SH-SY5Y (cell line): Measurements from ENCODE around the gene SLC16A9.

Source experiments
- GATA2 ChIP-seq: IDR thresholded peaks from 2 replicates; pipeline ENCODE4 v1.6.1; 2011; ENCODE audit warnings: mild to moderate bottlenecking, low read depth, low read length
- GATA3 ChIP-seq: IDR thresholded peaks from 2 replicates; pipeline ENCODE4 v1.6.1; 2011; ENCODE audit warnings: low read depth, mild to moderate bottlenecking, low read length, moderate library complexity

GRCh38 chr10:59601985-59602384, 107.7 kb downstream of the SLC16A9 start:
- TF ChIP-seq GATA2 = no peak
- TF ChIP-seq GATA3 = no peak
